ENCODE results near the gene ANKRD10.

Gene ANKRD10

GRCh38 chr13:110830800-110831371 lies 84.0 kb downstream of the ANKRD10 start:
- no peak for DNase-seq (ENCODE audit: low spot score)

GRCh38 chr13:110830331-110830730 lies 84.5 kb downstream of the ANKRD10 start:
- DNase-seq (ENCODE audit: low spot score) = no peak

GRCh38 chr13:110829486-110829885 lies 85.4 kb downstream of the ANKRD10 start:
- no peak for DNase-seq (ENCODE audit: low spot score)

- no peak for DNase-seq (ENCODE audit: low spot score)
Measured at GRCh38 chr13:110828705-110829104, 86.2 kb downstream of the ANKRD10 start.

Measured in CD4-positive, alpha-beta T cell treated with Interleukin-2 at 100 ng/mL for 4 hours (primary cell).